C4-2B (cell line): ENCODE results near the gene NAV1.
"Not testable (repeated sequence)": the region's sequence is repeated elsewhere in the genome, so short reads cannot be mapped to it uniquely, and the experiment has no call there.

Source experiments
- ZFX ChIP-seq: fragments of 450-650 bp; IDR thresholded peaks from 2 replicates; pipeline ENCODE4 v1.6.1; 2017
- TF ChIP-seq, protein P1 (sequence below): fragments of 450-650 bp; conservative IDR thresholded peaks from 2 replicates; pipeline ENCODE4 v1.5.1; 2017; ENCODE audit warnings: mild to moderate bottlenecking

DNA sequence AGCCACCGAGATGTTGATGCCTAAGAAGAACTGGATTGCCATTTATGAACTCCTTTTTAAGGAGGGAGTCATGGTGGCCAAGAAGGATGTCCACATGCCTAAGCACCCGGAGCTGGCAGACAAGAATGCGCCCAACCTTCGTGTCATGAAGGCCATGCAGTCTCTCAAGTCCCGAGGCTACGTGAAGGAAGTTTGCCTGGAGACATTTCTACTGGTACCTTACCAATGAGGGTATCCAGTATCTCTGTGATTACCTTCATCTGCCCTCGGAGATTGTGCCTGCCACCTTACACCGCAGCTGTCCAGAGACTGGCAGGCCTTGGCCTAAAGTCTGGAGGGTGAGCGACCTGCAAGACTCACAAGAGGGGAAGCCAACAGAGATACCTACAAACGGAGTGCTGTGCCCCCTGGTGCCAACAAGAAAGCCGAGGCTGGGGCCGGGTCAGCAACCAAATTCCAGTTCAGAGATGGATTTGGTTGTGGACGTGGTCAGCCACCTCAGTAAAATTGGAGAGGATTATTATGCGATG lies 18.8 kb upstream of the NAV1 start:
- TF ChIP-seq, protein P1, sequence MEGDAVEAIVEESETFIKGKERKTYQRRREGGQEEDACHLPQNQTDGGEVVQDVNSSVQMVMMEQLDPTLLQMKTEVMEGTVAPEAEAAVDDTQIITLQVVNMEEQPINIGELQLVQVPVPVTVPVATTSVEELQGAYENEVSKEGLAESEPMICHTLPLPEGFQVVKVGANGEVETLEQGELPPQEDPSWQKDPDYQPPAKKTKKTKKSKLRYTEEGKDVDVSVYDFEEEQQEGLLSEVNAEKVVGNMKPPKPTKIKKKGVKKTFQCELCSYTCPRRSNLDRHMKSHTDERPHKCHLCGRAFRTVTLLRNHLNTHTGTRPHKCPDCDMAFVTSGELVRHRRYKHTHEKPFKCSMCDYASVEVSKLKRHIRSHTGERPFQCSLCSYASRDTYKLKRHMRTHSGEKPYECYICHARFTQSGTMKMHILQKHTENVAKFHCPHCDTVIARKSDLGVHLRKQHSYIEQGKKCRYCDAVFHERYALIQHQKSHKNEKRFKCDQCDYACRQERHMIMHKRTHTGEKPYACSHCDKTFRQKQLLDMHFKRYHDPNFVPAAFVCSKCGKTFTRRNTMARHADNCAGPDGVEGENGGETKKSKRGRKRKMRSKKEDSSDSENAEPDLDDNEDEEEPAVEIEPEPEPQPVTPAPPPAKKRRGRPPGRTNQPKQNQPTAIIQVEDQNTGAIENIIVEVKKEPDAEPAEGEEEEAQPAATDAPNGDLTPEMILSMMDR = not testable (repeated sequence)
- TF ChIP-seq ZFX = not testable (repeated sequence)
